DMS 273 (cell line): ENCODE data around the gene CENPH.
"Not testable (repeated sequence)": the region's sequence is repeated elsewhere in the genome, so short reads cannot be mapped to it uniquely, and the experiment has no call there.

ENCODE experiments used
- DNase-seq: peaks from one replicate; lab custom pipeline; 2025; ENCODE audit not compliant: unreplicated experiment; lab: John Stamatoyannopoulos, UW

Gene CENPH, protein sequence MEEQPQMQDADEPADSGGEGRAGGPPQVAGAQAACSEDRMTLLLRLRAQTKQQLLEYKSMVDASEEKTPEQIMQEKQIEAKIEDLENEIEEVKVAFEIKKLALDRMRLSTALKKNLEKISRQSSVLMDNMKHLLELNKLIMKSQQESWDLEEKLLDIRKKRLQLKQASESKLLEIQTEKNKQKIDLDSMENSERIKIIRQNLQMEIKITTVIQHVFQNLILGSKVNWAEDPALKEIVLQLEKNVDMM

GRCh38 chr5:69189162-69190086 is at the start of gene CENPH:
TSS of gene CENPH (plus strand) at chr5:69189583. CDS start at chr5:69189635, 52 bp downstream.
- peak; percentile 97 for DNase-seq

DNA sequence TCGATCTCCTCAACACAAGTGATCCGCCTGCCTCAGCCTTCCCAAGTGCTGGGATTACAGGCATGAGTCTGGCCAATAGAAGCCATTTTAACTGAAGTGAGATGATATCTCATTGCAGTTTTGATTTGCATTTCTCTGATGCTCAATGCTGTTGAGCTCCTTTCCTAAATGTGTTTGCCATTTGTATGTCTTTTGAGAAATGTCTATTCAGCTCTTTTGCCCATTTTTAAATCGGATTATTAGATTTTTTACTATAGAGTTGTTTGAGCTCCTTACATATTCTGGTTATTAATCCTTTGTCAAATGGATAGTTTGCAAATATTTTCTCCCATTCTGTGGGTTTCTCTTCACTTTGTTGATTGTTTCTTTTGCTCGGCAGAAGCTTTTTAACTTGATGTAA is 49.1 kb upstream of the CENPH start:
- DNase-seq, result not testable (repeated sequence)

DNA sequence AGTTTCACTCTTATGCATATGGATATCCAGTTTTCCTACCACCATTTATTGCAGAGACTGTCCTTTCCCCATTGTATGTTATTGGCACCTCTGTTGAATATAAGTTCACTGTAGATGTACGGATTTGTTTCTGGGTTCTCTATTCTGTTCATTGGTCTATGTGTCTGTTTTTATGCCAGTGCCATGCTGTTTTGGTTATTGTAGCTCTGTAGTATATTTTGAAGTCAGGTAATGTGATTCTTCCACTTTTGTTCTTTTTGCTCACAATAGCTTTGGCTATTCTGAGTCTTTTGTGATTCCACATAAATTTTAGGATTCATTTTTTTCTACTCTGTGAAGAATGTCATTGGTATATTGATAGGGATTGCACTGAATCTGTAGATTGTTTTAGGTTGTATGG is 48.6 kb upstream of the CENPH start:
- DNase-seq, result no peak

DNA sequence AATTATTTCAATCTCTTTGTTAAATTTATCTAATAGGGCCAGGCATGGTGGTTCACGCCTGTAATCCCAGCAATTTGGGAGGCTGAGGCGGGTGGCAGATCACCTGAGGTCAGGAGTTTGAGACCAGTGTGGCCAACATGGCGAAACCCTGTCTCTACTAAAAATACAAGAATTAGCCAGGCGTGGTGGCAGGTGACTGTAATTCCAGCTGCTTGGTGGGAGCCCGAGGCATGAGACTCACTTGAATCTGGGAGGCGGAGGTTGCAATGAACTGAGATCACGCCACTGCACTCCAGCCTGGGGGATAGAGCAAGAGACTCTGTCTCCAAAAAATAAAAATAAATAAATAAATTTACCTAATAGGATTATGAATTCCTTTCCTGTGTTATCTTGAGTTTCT is 40.8 kb upstream of the CENPH start:
- not testable (repeated sequence) for DNase-seq

DNA sequence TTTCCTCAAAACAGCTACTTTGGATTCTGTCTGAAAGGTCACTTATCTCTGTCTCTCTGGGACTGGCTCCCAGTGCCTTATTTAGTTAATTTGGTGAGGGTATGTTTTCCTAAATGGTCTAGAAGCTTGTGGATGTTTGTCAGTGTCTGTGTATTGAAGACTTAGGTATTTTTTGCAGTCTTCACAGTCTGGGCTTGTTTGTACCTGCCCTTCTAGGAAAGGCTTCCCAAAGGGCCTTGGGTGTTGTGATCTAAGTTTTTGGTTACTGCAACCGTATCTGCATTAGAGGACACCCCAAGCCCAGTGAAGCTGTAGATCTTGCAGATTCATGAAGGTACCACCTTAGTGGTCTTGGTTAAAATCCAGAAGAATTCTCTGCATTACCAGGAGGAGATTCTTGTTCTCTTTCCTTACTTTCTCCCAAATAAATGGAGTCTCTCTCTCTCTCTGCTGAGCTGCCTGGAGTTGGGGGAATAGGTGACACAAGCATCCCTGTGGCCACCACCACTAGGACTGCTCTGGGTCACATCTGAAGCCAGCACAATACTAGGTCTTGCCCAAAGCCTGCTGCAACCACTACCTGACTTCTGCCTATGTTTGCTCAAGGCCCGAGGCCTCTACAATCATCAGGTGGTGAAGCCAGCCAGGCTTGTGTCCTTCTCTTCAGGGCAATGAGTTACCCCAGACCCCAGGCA is 40.3 kb upstream of the CENPH start:
- no peak for DNase-seq

GRCh38 chr5:69149676-69150010 is 39.7 kb upstream of the CENPH start:
- no peak for DNase-seq

GRCh38 chr5:69152731-69153130 is 36.7 kb upstream of the CENPH start:
- DNase-seq, result no peak

- DNase-seq, result no peak
These were observed 32.9 kb upstream of the CENPH start for GRCh38 chr5:69156456-69156855.

- no peak for DNase-seq
These were observed 31.3 kb upstream of the CENPH start for GRCh38 chr5:69158039-69158438.

- no peak for DNase-seq
These were observed 28.7 kb upstream of the CENPH start for GRCh38 chr5:69160651-69161050.

- peak; percentile 99 for DNase-seq
These were observed 22.5 kb upstream of the CENPH start, which contains the start of gene CCNB1 for GRCh38 chr5:69166686-69167492. TSS of gene CCNB1 (plus strand) at chr5:69167150. CDS start at chr5:69167263, 113 bp downstream.

DNA sequence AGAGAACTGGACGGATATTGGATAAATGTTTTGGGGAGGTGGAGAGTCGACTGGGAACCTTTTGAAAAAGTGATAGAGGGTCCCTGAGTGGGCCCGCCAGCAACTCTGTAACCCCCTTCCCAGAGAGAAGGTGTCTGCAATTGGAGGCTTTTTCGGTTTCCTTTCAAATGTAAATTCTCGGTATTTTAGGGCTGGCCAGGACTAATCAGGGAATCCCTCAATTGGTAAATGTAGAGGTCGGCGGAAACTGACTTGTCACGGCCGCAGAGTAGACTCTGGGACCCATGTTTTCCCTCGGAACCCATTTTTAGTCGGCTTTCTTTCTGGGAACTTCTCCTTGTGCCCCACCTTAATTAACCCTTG is 21.9 kb upstream of the CENPH start:
- peak; percentile 37 for DNase-seq

DNA sequence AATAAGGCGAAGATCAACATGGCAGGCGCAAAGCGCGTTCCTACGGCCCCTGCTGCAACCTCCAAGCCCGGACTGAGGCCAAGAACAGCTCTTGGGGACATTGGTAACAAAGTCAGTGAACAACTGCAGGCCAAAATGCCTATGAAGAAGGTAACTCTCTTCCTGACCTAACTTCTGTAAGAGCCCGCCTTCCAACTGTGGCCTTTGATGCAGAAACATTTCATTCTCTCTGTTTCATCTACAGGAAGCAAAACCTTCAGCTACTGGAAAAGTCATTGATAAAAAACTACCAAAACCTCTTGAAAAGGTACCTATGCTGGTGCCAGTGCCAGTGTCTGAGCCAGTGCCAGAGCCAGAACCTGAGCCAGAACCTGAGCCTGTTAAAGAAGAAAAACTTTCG is 21.5 kb upstream of the CENPH start:
- no peak for DNase-seq

DNA sequence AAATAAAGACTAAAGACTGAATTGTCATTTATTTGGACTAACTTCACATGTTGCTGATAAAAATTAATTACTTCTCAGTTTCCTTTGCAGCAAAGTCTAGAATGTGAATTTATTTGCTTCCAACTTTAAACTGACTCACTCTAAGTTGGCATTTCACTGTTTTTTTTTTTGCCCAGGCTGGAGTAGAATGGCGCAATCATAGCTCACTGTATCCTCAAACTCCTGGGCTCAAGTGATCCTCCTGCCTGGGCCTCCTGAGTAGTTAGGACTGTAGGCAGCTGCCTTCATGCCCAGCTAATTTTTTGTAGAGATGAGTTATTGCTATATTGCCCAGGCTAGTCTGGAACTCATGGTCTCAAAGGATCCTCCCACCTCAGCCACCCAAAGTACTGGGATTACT is 18.9 kb upstream of the CENPH start:
- DNase-seq, result no peak

DNA sequence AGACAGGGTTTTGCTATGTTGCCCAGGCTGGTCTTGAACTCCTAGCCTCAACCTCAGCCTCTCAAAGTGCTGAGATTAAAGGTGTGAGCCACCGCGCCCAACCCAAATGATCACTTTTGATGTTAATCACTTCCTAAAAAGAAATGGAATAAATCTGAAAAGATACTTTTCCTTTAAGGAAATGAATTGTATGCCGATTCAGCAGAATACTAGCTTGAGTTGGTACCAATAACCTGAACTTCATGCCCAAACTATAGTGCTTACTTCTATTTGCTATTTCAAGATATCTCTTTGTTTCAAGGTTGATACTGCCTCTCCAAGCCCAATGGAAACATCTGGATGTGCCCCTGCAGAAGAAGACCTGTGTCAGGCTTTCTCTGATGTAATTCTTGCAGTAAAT is 18.4 kb upstream of the CENPH start:
- DNase-seq, result no peak

DNA sequence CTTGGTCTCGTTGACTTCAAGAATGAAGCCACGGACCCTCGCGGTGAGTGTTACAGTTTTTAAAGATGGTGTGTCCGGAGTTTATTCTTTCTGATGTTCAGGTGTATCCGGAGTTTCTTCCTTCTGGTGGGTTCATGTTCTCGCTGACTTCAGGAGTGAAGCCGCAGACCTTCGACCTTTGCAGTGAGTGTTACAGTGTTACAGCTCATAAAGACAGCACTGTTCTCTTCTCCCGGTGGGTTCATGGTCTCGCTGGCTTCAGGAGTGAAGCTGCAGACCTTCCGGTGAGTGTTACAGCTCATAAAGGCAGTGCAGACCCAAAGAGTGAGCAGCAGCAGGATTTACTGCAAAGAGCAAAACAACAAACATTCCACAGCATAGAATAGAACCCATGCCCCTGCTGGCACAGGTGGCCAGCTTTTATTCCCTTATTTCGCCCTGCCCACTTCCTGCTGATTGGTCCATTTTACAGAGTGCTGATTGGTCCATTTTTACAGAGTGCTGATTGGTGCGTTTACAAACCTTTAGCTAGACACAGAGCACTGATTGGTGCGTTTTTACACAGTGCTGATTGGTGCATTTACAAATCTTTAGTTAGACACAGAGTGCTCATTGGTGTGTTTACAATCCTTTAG is 7.6 kb upstream of the CENPH start:
- not testable (repeated sequence) for DNase-seq

DNA sequence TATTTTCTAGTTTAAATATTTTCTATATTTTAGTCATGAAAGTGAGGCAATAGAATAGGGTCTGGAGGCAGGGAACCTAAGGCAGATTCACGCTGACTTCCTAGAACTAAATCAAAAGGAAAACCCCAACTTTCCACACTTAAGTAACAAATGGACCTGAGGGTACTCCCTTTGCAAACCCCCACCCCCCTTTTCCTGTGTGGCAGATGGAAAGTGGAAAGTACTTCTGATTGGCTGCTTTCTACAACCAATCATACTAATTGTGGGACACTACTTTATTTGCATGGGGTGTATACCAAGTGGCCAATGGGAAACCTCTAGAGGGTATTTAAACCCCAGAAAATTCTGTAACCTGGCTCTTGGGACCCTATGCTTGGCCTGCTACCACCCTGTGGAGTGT is 4.8 kb upstream of the CENPH start:
- no peak for DNase-seq

DNA sequence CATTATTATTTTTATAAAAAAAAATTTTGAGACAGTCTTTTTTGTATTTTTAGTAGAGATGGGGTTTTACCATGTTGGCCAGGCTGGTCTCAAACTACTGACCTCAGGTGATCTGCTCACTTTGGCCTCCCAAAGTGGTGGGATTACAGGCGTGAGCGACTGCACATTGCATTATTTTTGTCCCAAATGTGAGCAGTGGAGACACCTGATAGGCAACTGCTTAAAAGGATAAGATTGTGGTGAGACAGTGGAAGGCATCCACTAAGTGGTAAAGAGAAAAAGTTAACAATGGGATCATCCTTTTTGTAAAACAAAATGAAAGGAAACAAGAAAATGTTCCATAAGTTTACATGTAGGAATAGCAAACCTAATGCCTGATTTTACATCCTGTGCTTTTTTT is 2.0 kb upstream of the CENPH start:
- no peak for DNase-seq

DNA sequence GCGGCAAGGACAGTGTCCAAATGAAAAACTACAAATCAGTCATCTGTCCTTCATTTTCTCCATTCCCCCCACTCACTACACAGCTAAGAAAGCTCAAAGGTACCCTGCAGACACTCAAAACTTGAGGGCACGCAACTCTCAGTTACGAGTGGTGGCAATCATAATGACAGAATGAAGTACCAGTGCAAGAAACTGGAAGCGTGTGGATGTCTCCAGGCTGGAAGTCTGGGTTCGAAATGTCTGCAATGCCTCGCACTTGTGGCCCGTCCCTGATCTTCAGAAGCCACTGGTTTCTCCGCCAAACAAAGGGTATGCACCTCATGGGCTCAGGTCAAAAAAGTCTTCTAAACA is 597 bp upstream of the CENPH start:
- DNase-seq, result no peak

- DNase-seq, result no peak
These were observed 13.1 kb downstream of the CENPH start for GRCh38 chr5:69202497-69202896.
